GM12878 (cell line): ENCODE data around the gene PLET1.

Source experiments
- ATF2 ChIP-seq: IDR thresholded peaks from 2 replicates; pipeline ENCODE4 v1.6.1; 2012; ENCODE audit warnings: low read length, inconsistent platforms
- ATF3 ChIP-seq: IDR thresholded peaks from 2 replicates; pipeline ENCODE4 v1.6.1; 2011; ENCODE audit warnings: low read depth, mild to moderate bottlenecking, low read length, moderate library complexity, borderline replicate concordance; ENCODE audit errors: extremely low read depth
- BRCA1 ChIP-seq: IDR thresholded peaks from 2 replicates; pipeline ENCODE4 v1.6.1; 2011; ENCODE audit warnings: low read depth, low read length, improper control_type of control experiment
- CTCF ChIP-seq, 3 experiments: IDR thresholded peaks in 2 of 3; conservative IDR thresholded peaks in 1 of 3; 2 replicates each; pipeline ENCODE4 v1.5.1; 2011; ENCODE audit warnings: low read depth in 3 of 3, low read length in 3 of 3, mild to moderate bottlenecking in 3 of 3, control low read depth in 2 of 3, moderate library complexity in 2 of 3, inconsistent platforms in 1 of 3, mixed read lengths in 1 of 3; ENCODE audit not compliant: control insufficient read depth in 2 of 3, insufficient read depth in 1 of 3; ENCODE audit errors: extremely low read depth in 1 of 3
- KDM1A ChIP-seq: fragments of 200-600 bp; sonication (generic); IDR thresholded peaks from 2 replicates; pipeline ENCODE4 v1.6.1; 2016; ENCODE audit warnings: borderline replicate concordance
- NRF1 ChIP-seq: conservative IDR thresholded peaks from 2 replicates; pipeline ENCODE4 v1.6.1; 2011; ENCODE audit warnings: mild to moderate bottlenecking, low read depth, low read length, improper control_type of control experiment
- POU2F2 ChIP-seq: IDR thresholded peaks from 3 replicates; pipeline ENCODE4 v1.6.1; 2011; ENCODE audit warnings: low read depth, mild to moderate bottlenecking, low read length, borderline replicate concordance
- SMC3 ChIP-seq: IDR thresholded peaks from 2 replicates; pipeline ENCODE4 v1.6.1; 2011; ENCODE audit warnings: low read length, improper control_type of control experiment, borderline replicate concordance
- SUZ12 ChIP-seq: fragments of 200-600 bp; sonication (generic); IDR thresholded peaks from one replicate; pipeline ENCODE4 v1.6.1; 2018; ENCODE audit warnings: antibody characterized with exemption, mild to moderate bottlenecking; ENCODE audit not compliant: unreplicated experiment
- TF ChIP-seq, protein P1 (sequence below): IDR thresholded peaks from 2 replicates; pipeline ENCODE4 v1.6.1; 2011; ENCODE audit warnings: low read depth, low read length, improper control_type of control experiment, borderline replicate concordance

- TF ChIP-seq CTCF (IDR thresholded peaks at IDR 0.05 in 2 of 3, conservative IDR thresholded peaks at IDR 0.05 in 1 of 3; ENCODE audit: control insufficient read depth in 2 of 3, extremely low read depth in 1 of 3, insufficient read depth in 1 of 3, low read depth in 3 of 3, low read length in 3 of 3) (no peak), ATF3 (no peak), ATF2 (no peak), KDM1A (no peak), NRF1 (no peak), SMC3 (no peak), SUZ12 (no peak), POU2F2 (no peak), BRCA1 (no peak)
- TF ChIP-seq, protein P1, sequence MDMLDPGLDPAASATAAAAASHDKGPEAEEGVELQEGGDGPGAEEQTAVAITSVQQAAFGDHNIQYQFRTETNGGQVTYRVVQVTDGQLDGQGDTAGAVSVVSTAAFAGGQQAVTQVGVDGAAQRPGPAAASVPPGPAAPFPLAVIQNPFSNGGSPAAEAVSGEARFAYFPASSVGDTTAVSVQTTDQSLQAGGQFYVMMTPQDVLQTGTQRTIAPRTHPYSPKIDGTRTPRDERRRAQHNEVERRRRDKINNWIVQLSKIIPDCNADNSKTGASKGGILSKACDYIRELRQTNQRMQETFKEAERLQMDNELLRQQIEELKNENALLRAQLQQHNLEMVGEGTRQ = no peak
These were observed 48.4 kb downstream of the PLET1 start for GRCh38 chr11:112212290-112212689.
